HEK293 (cell line): ENCODE data around the gene ACHE.

Source experiments
- REPIN1 ChIP-seq: fragments of 450-650 bp; formaldehyde crosslinking; IDR thresholded peaks from 2 replicates; pipeline ENCODE4 v1.5.1; 2017; ENCODE audit warnings: missing biosample characterization, missing genetic modification characterization, low read depth
- TF ChIP-seq, protein P1 (sequence below): fragments of 450-650 bp; formaldehyde crosslinking; IDR thresholded peaks from 2 replicates; pipeline ENCODE4 v1.5.1; 2016; ENCODE audit warnings: missing biosample characterization, missing genetic modification characterization

DNA sequence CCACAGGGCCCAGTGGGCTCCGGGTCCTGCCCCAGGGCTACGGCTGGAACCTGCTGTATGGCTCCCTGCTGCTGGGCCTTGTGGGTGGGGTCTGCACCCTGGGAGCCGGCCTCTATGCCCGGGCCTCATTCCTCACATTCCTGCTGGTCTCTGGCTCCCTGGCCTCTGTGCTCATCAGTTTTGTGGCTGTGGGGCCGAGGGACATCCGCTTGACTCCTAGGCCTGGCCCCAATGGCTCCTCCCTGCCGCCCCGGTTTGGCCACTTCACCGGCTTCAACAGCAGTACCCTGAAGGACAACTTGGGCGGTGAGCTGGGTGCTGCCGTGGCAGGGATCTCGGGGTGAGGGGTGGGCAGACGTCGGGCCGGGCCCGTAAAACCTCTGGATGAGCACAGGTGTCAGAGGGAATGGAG, 38.8 kb downstream of the ACHE start:
- TF ChIP-seq, protein P1, sequence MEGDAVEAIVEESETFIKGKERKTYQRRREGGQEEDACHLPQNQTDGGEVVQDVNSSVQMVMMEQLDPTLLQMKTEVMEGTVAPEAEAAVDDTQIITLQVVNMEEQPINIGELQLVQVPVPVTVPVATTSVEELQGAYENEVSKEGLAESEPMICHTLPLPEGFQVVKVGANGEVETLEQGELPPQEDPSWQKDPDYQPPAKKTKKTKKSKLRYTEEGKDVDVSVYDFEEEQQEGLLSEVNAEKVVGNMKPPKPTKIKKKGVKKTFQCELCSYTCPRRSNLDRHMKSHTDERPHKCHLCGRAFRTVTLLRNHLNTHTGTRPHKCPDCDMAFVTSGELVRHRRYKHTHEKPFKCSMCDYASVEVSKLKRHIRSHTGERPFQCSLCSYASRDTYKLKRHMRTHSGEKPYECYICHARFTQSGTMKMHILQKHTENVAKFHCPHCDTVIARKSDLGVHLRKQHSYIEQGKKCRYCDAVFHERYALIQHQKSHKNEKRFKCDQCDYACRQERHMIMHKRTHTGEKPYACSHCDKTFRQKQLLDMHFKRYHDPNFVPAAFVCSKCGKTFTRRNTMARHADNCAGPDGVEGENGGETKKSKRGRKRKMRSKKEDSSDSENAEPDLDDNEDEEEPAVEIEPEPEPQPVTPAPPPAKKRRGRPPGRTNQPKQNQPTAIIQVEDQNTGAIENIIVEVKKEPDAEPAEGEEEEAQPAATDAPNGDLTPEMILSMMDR (tag by site-specific recombination): no peak
- no peak for TF ChIP-seq REPIN1 (tag by site-specific recombination)
